ENCODE results near the gene ACBD5. TPM values are rescaled to one million over a fixed set of nuclear protein-coding genes. Genes with fewer than 3 reads are reported as not detected.

Gene ACBD5
- polyA plus RNA-seq, 1 donor = 39.0 TPM

GRCh38 chr10:27153329-27153728, 87.3 kb downstream of the ACBD5 start:
- DNase-seq = no peak

- DNase-seq = no peak
These were observed 87.9 kb downstream of the ACBD5 start for GRCh38 chr10:27152687-27153086.

- no peak for DNase-seq
These were observed 90.3 kb downstream of the ACBD5 start for GRCh38 chr10:27150261-27150660.

GRCh38 chr10:27147701-27148100, 92.9 kb downstream of the ACBD5 start:
- no peak for DNase-seq

- no peak for DNase-seq
These were observed 94.7 kb downstream of the ACBD5 start for GRCh38 chr10:27145937-27146336.

Other genes starting within 250 kb of the ACBD5 start
- gene ANKRD26, start 140.3 kb downstream of the ACBD5 start, polyA plus RNA-seq (ENCODE audit: insufficient read length) = 23.1 TPM
- 135 TPM for gene YME1L1, start 86.4 kb downstream of the ACBD5 start, polyA plus RNA-seq (ENCODE audit: insufficient read length)
- gene MASTL, start 85.4 kb downstream of the ACBD5 start, polyA plus RNA-seq (ENCODE audit: insufficient read length) = 21.9 TPM

All from left kidney (tissue), 2 donors.